Measurements from ENCODE around the gene PLA2G4A.

DNA sequence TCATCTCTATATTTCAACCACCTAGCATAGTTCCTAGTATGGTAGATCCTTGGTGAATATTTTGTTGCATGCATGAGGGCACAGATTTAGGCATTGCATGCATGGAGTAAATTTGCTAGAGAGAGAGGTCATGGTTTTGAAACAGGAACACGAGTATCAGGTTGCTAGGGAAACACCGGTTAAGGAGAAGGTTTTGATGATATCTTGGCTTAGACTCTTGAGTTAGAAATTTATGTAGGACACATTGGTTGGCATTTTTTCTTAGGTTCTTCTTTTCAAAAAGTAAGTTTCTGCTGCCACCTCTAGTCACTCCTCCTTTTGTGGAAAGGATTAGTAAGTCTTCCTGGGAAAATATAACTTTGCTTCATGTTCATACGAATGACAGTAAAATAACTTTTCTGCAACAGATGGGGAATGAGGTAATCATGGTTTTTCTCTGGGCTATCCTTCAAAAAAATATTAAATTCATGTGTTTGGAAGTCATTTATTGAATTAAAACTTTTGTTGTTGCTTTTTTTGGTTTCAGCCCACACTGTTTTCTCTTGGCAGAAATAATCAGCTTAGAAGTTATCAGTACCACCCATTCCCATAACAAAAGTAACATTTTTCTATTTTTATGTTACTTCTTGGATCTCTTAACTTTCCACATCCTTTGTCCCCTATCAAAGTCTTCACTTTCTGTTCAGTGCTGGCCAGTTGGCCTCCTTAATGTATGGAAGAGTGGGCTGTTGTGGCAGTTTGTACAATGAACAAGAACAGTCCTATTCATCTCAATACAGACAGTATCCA is 97.3 kb downstream of the PLA2G4A start:
- TF ChIP-seq, protein P1, sequence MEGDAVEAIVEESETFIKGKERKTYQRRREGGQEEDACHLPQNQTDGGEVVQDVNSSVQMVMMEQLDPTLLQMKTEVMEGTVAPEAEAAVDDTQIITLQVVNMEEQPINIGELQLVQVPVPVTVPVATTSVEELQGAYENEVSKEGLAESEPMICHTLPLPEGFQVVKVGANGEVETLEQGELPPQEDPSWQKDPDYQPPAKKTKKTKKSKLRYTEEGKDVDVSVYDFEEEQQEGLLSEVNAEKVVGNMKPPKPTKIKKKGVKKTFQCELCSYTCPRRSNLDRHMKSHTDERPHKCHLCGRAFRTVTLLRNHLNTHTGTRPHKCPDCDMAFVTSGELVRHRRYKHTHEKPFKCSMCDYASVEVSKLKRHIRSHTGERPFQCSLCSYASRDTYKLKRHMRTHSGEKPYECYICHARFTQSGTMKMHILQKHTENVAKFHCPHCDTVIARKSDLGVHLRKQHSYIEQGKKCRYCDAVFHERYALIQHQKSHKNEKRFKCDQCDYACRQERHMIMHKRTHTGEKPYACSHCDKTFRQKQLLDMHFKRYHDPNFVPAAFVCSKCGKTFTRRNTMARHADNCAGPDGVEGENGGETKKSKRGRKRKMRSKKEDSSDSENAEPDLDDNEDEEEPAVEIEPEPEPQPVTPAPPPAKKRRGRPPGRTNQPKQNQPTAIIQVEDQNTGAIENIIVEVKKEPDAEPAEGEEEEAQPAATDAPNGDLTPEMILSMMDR (conservative IDR thresholded peaks at IDR 0.05 in 1 of 2, IDR thresholded peaks at IDR 0.05 in 1 of 2; ENCODE audit: extremely low read depth in 1 of 2, insufficient read depth in 1 of 2, low read depth in 1 of 2, low read length in 2 of 2) = no peak
- TF ChIP-seq EZH2 (IDR thresholded peaks at IDR 0.05; ENCODE audit: borderline replicate concordance, low read length) = no peak

Measured in mammary epithelial cell (primary cell).